Liver (tissue), 3 donors: ENCODE data around the gene CARS1.

Experiments used
- CTCF ChIP-seq: fragments of 150-350 bp; IDR thresholded peaks from 2 replicates; pipeline ENCODE4 v1.5.1; 2017; ENCODE audit warnings: improper control_type of control experiment, low read depth, low read length; ENCODE audit not compliant: missing input control
- JUND ChIP-seq, 2 donors: IDR thresholded peaks; 2 replicates each; pipeline ENCODE4 v1.6.1; 2016; ENCODE audit warnings: antibody characterized with exemption in 2 of 2
- RAD21 ChIP-seq, 2 donors: IDR thresholded peaks; 2 replicates each; pipeline ENCODE4 v1.6.1; 2016; ENCODE audit warnings: antibody characterized with exemption in 2 of 2, mild to moderate bottlenecking in 2 of 2
- REST ChIP-seq: IDR thresholded peaks from 2 replicates; pipeline ENCODE4 v1.6.1; 2016; ENCODE audit warnings: antibody characterized with exemption, mild to moderate bottlenecking
- SP1 ChIP-seq: IDR thresholded peaks from 2 replicates; pipeline ENCODE4 v1.6.1; 2018; ENCODE audit warnings: antibody characterized with exemption, mild to moderate bottlenecking
- TF ChIP-seq, protein P1 (sequence below): IDR thresholded peaks from 2 replicates; pipeline ENCODE4 v1.6.1; 2016; ENCODE audit warnings: antibody characterized with exemption
- donor health status: healthy.
- donor health status: healthy.

DNA sequence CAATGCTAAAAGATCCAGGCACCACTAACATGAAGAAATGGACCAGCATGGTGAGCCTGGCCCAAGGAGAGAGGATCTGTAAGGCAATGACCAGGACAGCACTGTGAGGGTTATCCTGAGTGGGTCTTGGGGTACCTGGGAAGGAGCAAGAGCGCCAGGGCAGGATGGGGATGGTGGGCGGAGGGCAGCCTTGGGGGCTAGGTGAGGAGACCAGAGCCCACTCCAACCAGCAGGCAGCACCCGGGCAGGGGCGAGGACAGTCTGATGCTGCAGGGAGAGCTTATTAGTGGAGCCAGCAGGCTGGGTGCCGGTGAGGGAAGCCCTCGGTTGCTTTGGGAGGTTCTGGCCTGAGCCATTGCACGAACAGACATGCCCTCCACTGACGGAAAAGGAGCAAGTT is 54.4 kb downstream of the CARS1 start:
- TF ChIP-seq, protein P1, sequence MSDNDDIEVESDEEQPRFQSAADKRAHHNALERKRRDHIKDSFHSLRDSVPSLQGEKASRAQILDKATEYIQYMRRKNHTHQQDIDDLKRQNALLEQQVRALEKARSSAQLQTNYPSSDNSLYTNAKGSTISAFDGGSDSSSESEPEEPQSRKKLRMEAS, result no peak
- TF ChIP-seq SP1 (no peak), CTCF (no peak), RAD21 (IDR thresholded peaks at IDR 0.05) (no peak), REST (no peak), JUND (IDR thresholded peaks at IDR 0.05) (no peak)
